ENCODE data around the gene HS6ST2.

DNA sequence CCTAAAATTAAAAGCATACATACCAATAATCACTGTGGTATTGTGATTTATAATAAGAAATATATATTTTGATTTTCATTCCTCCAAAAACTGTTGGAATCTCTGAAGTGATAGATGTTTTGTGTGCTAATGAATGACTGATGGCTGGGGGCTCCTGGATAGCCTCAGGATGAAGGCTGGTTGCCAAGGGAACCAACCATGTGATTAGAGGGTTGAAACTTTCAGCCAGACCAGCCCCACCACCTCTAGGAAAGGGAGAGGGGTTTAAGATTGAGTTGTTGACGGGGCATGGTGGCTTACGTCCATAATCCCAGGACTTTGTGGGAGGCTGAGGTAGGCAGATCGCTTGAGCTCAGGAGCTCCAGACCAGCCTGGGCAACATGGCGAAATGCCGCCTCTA is 34.0 kb downstream of the HS6ST2 start:
- TF ChIP-seq POLR2A (IDR thresholded peaks at IDR 0.05; ENCODE audit: low read depth, low read length) = no peak
- no peak for TF ChIP-seq POLR2AphosphoS5 (IDR thresholded peaks at IDR 0.05; ENCODE audit: low read depth, low read length)

Measured in GM12892 (cell line).